HG03442 (cell line): ENCODE measurements around the gene SERINC1.
A peak's percentile ranks its signal among the peaks of the same experiment; 100 is the strongest.

Experiments
- ATAC-seq: cut with Tn5 transposase; IDR thresholded peaks from one replicate; pipeline ENCODE4 v1.9.1; 2021; ENCODE audit warnings: mild to moderate bottlenecking, moderate library complexity; ENCODE audit not compliant: unreplicated experiment

The SERINC1 gene

GRCh38 chr6:122438975-122439374, 32.6 kb downstream of the SERINC1 start:
- ATAC-seq, result no peak

- ATAC-seq, result peak; percentile 92
These were observed 38.8 kb downstream of the SERINC1 start for GRCh38 chr6:122432816-122433215.

GRCh38 chr6:122431780-122432179, 39.8 kb downstream of the SERINC1 start:
- no peak for ATAC-seq

GRCh38 chr6:122429323-122429722, 42.3 kb downstream of the SERINC1 start:
- no peak for ATAC-seq

- no peak for ATAC-seq
These were observed 42.8 kb downstream of the SERINC1 start for GRCh38 chr6:122428781-122429180.

GRCh38 chr6:122426597-122426996, 45.0 kb downstream of the SERINC1 start:
- no peak for ATAC-seq

GRCh38 chr6:122423734-122424133, 47.9 kb downstream of the SERINC1 start:
- no peak for ATAC-seq

GRCh38 chr6:122422614-122423267, 48.9 kb downstream of the SERINC1 start:
- peak; percentile 97 for ATAC-seq

GRCh38 chr6:122422003-122422402, 49.6 kb downstream of the SERINC1 start:
- no peak for ATAC-seq

GRCh38 chr6:122416825-122417224, 54.8 kb downstream of the SERINC1 start:
- no peak for ATAC-seq

- no peak for ATAC-seq
These were observed 59.6 kb downstream of the SERINC1 start for GRCh38 chr6:122412001-122412400.

- ATAC-seq, result no peak
These were observed 62.7 kb downstream of the SERINC1 start for GRCh38 chr6:122408702-122409458.

- no peak for ATAC-seq
These were observed 63.4 kb downstream of the SERINC1 start for GRCh38 chr6:122408240-122408639.

GRCh38 chr6:122407712-122408111, 63.9 kb downstream of the SERINC1 start:
- ATAC-seq, result no peak

GRCh38 chr6:122406187-122406586, 65.4 kb downstream of the SERINC1 start:
- ATAC-seq, result no peak

GRCh38 chr6:122405417-122405816, 66.2 kb downstream of the SERINC1 start:
- no peak for ATAC-seq

- ATAC-seq, result no peak
These were observed 67.2 kb downstream of the SERINC1 start for GRCh38 chr6:122404444-122404843.

GRCh38 chr6:122401104-122401503, 70.5 kb downstream of the SERINC1 start:
- no peak for ATAC-seq

- no peak for ATAC-seq
These were observed 71.0 kb downstream of the SERINC1 start for GRCh38 chr6:122400462-122401089.

- ATAC-seq, result peak; percentile 7
These were observed 71.5 kb downstream of the SERINC1 start for GRCh38 chr6:122400121-122400450.

- peak; percentile 97 for ATAC-seq
These were observed 72.1 kb downstream of the SERINC1 start, which contains the start of gene HSF2 for GRCh38 chr6:122399348-122400120. Gene HSF2 (plus strand): TSS chr6:122399652. CDS start chr6:122399738, 86 bp downstream.
